Lower lobe of right lung (tissue), 2 donors: ENCODE data around the gene XYLT1. TPM values are rescaled to one million over a fixed set of nuclear protein-coding genes. Genes with fewer than 3 reads are reported as not detected.
A peak's percentile ranks its signal among the peaks of the same experiment; 100 is the strongest.

Source experiments
- ATAC-seq, 2 donors: fragments of 200-7000 bp; cut with Tn5 transposase; one replicate each; pipeline ENCODE4 v1.9.1; 2020 to 2022; ENCODE audit warnings: mild to moderate bottlenecking in 2 of 2, moderate library complexity in 2 of 2
- DNase-seq: peaks from one replicate; pipeline ENCODE4 v3.0.0-alpha.2; 2020
- H3K27ac ChIP-seq: fragments of 200-600 bp; one replicate; pipeline ENCODE4 v1.8.0; 2022
- H3K27me3 ChIP-seq: fragments of 200-600 bp; one replicate; pipeline ENCODE4 v1.8.0; 2022; ENCODE audit warnings: low read depth
- H3K36me3 ChIP-seq: fragments of 200-600 bp; one replicate; pipeline ENCODE4 v1.8.0; 2022; ENCODE audit warnings: mild to moderate bottlenecking
- H3K4me1 ChIP-seq: fragments of 200-600 bp; one replicate; pipeline ENCODE4 v1.8.0; 2022
- H3K4me3 ChIP-seq: fragments of 200-600 bp; one replicate; pipeline ENCODE4 v1.8.0; 2022; ENCODE audit warnings: mild to moderate bottlenecking
- H3K9me3 ChIP-seq: fragments of 200-600 bp; one replicate; pipeline ENCODE4 v1.8.0; 2022
- CTCF ChIP-seq: fragments of 200-600 bp; IDR thresholded peaks from one replicate; pipeline ENCODE4 v1.8.0; 2022; ENCODE audit warnings: antibody characterized with exemption, mild to moderate bottlenecking
- intact Hi-C: fragments of 100-400 bp; cut with DNase I; formaldehyde crosslinking; loops from one replicate; pipeline ENCODE4 v1.11.0; 2022
- total RNA-seq: library from RNA; stranded (reverse); fragmentation: NEBNext Ultra II Directional; extraction: Animal tissue kit (Norgen Biotek cat#: 25700); gene quantifications from one replicate; pipeline ENCODE4 v1.2.1, GENCODE V29; 2021
- donor health status: DM: no; HTN: yes; CAD: no; lungs with severe emphysema.

The XYLT1 gene
- total RNA-seq, 1 donor from 2014 or later: 9.0 TPM

GRCh38 chr16:17212606-17213005, 258.2 kb downstream of the XYLT1 start:
- no peak overlapping the region for H3K27ac ChIP-seq
- H3K4me3 ChIP-seq: no peak overlapping the region
- no peak for TF ChIP-seq CTCF
- H3K4me1 ChIP-seq: no peaks in the 10 kb centered on the region
- DNase-seq (no peak), ATAC-seq (no peak)
- no peaks in the 10 kb centered on the region for H3K27me3 ChIP-seq
- peaks cover 5% of the 10 kb centered on the region for H3K9me3 ChIP-seq
- intact Hi-C loops: no loop called here
- no peaks in the 10 kb centered on the region for H3K36me3 ChIP-seq

- no peaks in the 10 kb centered on the region for H3K4me1 ChIP-seq
- ATAC-seq (no peak), DNase-seq (no peak)
- H3K27me3 ChIP-seq: no peaks in the 10 kb centered on the region
- H3K36me3 ChIP-seq: no peaks in the 10 kb centered on the region
- H3K27ac ChIP-seq: no peak overlapping the region
- TF ChIP-seq CTCF: no peak
- H3K9me3 ChIP-seq: peaks cover 5% of the 10 kb centered on the region
- H3K4me3 ChIP-seq: no peak overlapping the region
- intact Hi-C loops: no loop called here
Measured at GRCh38 chr16:17211797-17212196, 259.0 kb downstream of the XYLT1 start.

GRCh38 chr16:17206712-17207111, 264.0 kb downstream of the XYLT1 start:
- Histone ChIP-seq H3K27ac (no peak overlapping the region), H3K9me3 (no peaks in the 10 kb centered on the region), H3K36me3 (no peaks in the 10 kb centered on the region), H3K27me3 (no peaks in the 10 kb centered on the region), H3K4me3 (no peak overlapping the region), H3K4me1 (peaks cover 14% of the 10 kb centered on the region)
- TF ChIP-seq CTCF: no peak
- ATAC-seq (no peak), DNase-seq (no peak)
- intact Hi-C loops: no loop called here

- TF ChIP-seq CTCF: no peak
- H3K27ac ChIP-seq: no peak overlapping the region
- no peaks in the 10 kb centered on the region for H3K36me3 ChIP-seq
- intact Hi-C loops: no loop called here
- no peak overlapping the region for H3K4me3 ChIP-seq
- H3K9me3 ChIP-seq: no peaks in the 10 kb centered on the region
- no peak for DNase-seq
- H3K4me1 ChIP-seq: peaks cover 14% of the 10 kb centered on the region
- ATAC-seq: peak in 1 of 2 donors; percentile 76
- H3K27me3 ChIP-seq: no peaks in the 10 kb centered on the region
Measured at GRCh38 chr16:17205279-17206211, 265.2 kb downstream of the XYLT1 start.

- Histone ChIP-seq H3K9me3 (no peaks in the 10 kb centered on the region), H3K4me3 (no peak overlapping the region), H3K36me3 (peaks cover 2% of the 10 kb centered on the region), H3K27me3 (no peaks in the 10 kb centered on the region), H3K27ac (no peak overlapping the region), H3K4me1 (peaks cover 14% of the 10 kb centered on the region)
- no peak for TF ChIP-seq CTCF
- intact Hi-C loops: no loop called here
- DNase-seq (no peak), ATAC-seq (peak in 1 of 2 donors; percentile 31)
Measured at GRCh38 chr16:17204644-17205043, 266.1 kb downstream of the XYLT1 start.
